Measurements from ENCODE around the gene PLG. TPM values are rescaled to one million over a fixed set of nuclear protein-coding genes. Genes with fewer than 3 reads are reported as not detected.
"Not testable (repeated sequence)": the region's sequence is repeated elsewhere in the genome, so short reads cannot be mapped to it uniquely, and the experiment has no call there.

PLG gene
- total RNA-seq, 3 donors from 2014 or later = not detected

GRCh38 chr6:160795721-160796120 is 93.7 kb downstream of the PLG start:
- H3K4me3 ChIP-seq = no peak overlapping the region
- no peak for DNase-seq (ENCODE audit: low spot score in 2 of 2)
- H3K36me3 ChIP-seq = no peaks in the 10 kb centered on the region
- no peak overlapping the region for H3K27ac ChIP-seq
- H3K9me3 ChIP-seq = peaks cover 4 to 7% of the 10 kb centered on the region in 2 donors
- intact Hi-C loops (cut with DNase I; ENCODE audit: low total_unique reads) = no loop called here
- TF ChIP-seq POLR2A (IDR thresholded peaks at IDR 0.05) (no peak), CTCF (IDR thresholded peaks at IDR 0.05) (no peak), POLR2AphosphoS5 (IDR thresholded peaks at IDR 0.05) (no peak)
- H3K27me3 ChIP-seq = no peaks in the 10 kb centered on the region
- H3K4me1 ChIP-seq = no peaks in the 10 kb centered on the region

- intact Hi-C loops (cut with DNase I; ENCODE audit: low total_unique reads) = no loop called here
- DNase-seq (ENCODE audit: low spot score in 2 of 2) = no peak
These were observed 96.6 kb downstream of the PLG start for GRCh38 chr6:160798625-160799024.

GRCh38 chr6:160799801-160800506 is 97.9 kb downstream of the PLG start:
- no peaks in the 10 kb centered on the region for H3K27me3 ChIP-seq
- no peaks in the 10 kb centered on the region for H3K4me1 ChIP-seq
- intact Hi-C loops (cut with DNase I; ENCODE audit: low total_unique reads) = no loop called here
- peaks cover 4 to 7% of the 10 kb centered on the region in 2 donors for H3K9me3 ChIP-seq
- DNase-seq (ENCODE audit: low spot score in 2 of 2) = no peak
- H3K36me3 ChIP-seq = no peaks in the 10 kb centered on the region
- H3K4me3 ChIP-seq = no peak overlapping the region
- no peak overlapping the region for H3K27ac ChIP-seq
- TF ChIP-seq POLR2AphosphoS5 (IDR thresholded peaks at IDR 0.05) (no peak), POLR2A (IDR thresholded peaks at IDR 0.05) (no peak), CTCF (IDR thresholded peaks at IDR 0.05) (no peak)

More at GRCh38 chr6:160798625-160799024, 96.6 kb downstream of the PLG start:
- H3K4me3 ChIP-seq = no peak overlapping the region
- H3K36me3 ChIP-seq = no peaks in the 10 kb centered on the region
- TF ChIP-seq POLR2A (IDR thresholded peaks at IDR 0.05) (no peak), POLR2AphosphoS5 (IDR thresholded peaks at IDR 0.05) (no peak), CTCF (IDR thresholded peaks at IDR 0.05) (no peak)
- H3K27ac ChIP-seq = no peak overlapping the region
- H3K4me1 ChIP-seq = no peaks in the 10 kb centered on the region
- H3K27me3 ChIP-seq = no peaks in the 10 kb centered on the region
- peaks cover 4 to 7% of the 10 kb centered on the region in 2 donors for H3K9me3 ChIP-seq

GRCh38 chr6:160801418-160801817 is 99.4 kb downstream of the PLG start:
- H3K27ac ChIP-seq = no peak overlapping the region
- no peak for DNase-seq (ENCODE audit: low spot score in 2 of 2)
- no peaks in the 10 kb centered on the region for H3K4me1 ChIP-seq
- no peaks in the 10 kb centered on the region for H3K27me3 ChIP-seq
- H3K36me3 ChIP-seq = no peaks in the 10 kb centered on the region
- TF ChIP-seq POLR2A (IDR thresholded peaks at IDR 0.05) (no peak), CTCF (IDR thresholded peaks at IDR 0.05) (no peak), POLR2AphosphoS5 (IDR thresholded peaks at IDR 0.05) (no peak)
- intact Hi-C loops (cut with DNase I; ENCODE audit: low total_unique reads) = no loop called here
- no peak overlapping the region for H3K4me3 ChIP-seq
- H3K9me3 ChIP-seq = peaks cover 3 to 7% of the 10 kb centered on the region in 2 donors

- H3K36me3 ChIP-seq; H3K27me3 ChIP-seq; H3K9me3 ChIP-seq; H3K27ac ChIP-seq; DNase-seq (ENCODE audit: low spot score in 2 of 2); intact Hi-C loops (cut with DNase I; ENCODE audit: low total_unique reads); H3K4me3 ChIP-seq; H3K4me1 ChIP-seq: not testable (repeated sequence)
These were observed 100.0 kb downstream of the PLG start for GRCh38 chr6:160802049-160802448.

Other genes starting within 250 kb of the PLG start
- gene LPA, start 38.0 kb upstream of the PLG start, total RNA-seq = under 1 TPM in 1 of 3 donors, not detected in 2; 0.33 TPM